Thyroid gland (tissue), 4 donors: ENCODE results near the gene COL1A2.

Experiments
- POLR2A ChIP-seq, 2 donors: fragments of 450-650 bp; IDR thresholded peaks; one replicate each; pipeline ENCODE4 v1.6.1; 2017; ENCODE audit warnings: antibody characterized with exemption in 2 of 2, mild to moderate bottlenecking in 2 of 2, moderate library complexity in 1 of 2
- TF ChIP-seq, protein P1 (sequence below), 6 experiments: fragments of 200-600 bp in 3 of 6; fragments of 450-650 bp in 3 of 6; sonication (generic) in 3 of 6; IDR thresholded peaks; one replicate each; pipeline ENCODE4 v1.5.1; 2016 to 2019; ENCODE audit warnings: antibody characterized with exemption in 6 of 6, mild to moderate bottlenecking in 2 of 6, inconsistent platforms in 1 of 6, moderate library complexity in 1 of 6

DNA sequence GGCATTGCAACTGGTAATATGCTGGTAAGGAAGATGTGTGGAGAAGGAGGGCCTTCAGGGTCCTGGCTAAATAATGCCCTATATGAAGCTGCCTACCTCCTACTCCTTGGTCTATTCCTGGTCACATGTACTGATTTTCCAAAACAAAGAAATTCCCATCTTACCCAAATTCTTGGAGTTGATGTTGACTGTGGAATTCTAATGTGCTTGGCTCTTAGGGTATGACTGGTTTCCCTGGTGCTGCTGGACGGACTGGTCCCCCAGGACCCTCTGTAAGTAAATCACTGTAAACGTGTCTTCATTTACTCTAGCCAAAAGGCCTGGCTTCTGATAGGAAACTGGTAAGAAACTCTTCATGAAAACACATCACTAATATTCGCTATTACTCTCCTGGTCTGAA lies 27.0 kb downstream of the COL1A2 start:
- no peak for TF ChIP-seq POLR2A (IDR thresholded peaks at IDR 0.05)
- TF ChIP-seq, protein P1, sequence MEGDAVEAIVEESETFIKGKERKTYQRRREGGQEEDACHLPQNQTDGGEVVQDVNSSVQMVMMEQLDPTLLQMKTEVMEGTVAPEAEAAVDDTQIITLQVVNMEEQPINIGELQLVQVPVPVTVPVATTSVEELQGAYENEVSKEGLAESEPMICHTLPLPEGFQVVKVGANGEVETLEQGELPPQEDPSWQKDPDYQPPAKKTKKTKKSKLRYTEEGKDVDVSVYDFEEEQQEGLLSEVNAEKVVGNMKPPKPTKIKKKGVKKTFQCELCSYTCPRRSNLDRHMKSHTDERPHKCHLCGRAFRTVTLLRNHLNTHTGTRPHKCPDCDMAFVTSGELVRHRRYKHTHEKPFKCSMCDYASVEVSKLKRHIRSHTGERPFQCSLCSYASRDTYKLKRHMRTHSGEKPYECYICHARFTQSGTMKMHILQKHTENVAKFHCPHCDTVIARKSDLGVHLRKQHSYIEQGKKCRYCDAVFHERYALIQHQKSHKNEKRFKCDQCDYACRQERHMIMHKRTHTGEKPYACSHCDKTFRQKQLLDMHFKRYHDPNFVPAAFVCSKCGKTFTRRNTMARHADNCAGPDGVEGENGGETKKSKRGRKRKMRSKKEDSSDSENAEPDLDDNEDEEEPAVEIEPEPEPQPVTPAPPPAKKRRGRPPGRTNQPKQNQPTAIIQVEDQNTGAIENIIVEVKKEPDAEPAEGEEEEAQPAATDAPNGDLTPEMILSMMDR (IDR thresholded peaks at IDR 0.05): no peak
